ENCODE measurements around the gene GADD45GIP1.
A peak's percentile ranks its signal among the peaks of the same experiment; 100 is the strongest.

GADD45GIP1 gene

GRCh38 chr19:12956446-12957388, at the start of gene GADD45GIP1:
GADD45GIP1 (minus strand) TSS chr19:12957223; CDS start chr19:12957212, 11 bp downstream.
- DNase-seq: peak; percentile 76 to 92 (median 85)

GRCh38 chr19:13005861-13006370, 48.9 kb upstream of the GADD45GIP1 start:
- DNase-seq: no peak

- DNase-seq: no peak
Observed at GRCh38 chr19:13005253-13005652, 48.2 kb upstream of the GADD45GIP1 start.

- no peak for DNase-seq
Observed at GRCh38 chr19:13004273-13004672, 47.2 kb upstream of the GADD45GIP1 start.

- DNase-seq: no peak
Observed at GRCh38 chr19:13003081-13003480, 46.1 kb upstream of the GADD45GIP1 start.

GRCh38 chr19:13002166-13002898, 45.3 kb upstream of the GADD45GIP1 start:
- no peak for DNase-seq

GRCh38 chr19:13001502-13002165, 44.6 kb upstream of the GADD45GIP1 start:
- no peak for DNase-seq

- no peak for DNase-seq
Observed at GRCh38 chr19:13001166-13001501, 44.1 kb upstream of the GADD45GIP1 start.

GRCh38 chr19:12997967-12998940, 41.2 kb upstream of the GADD45GIP1 start:
- no peak for DNase-seq

- no peak for DNase-seq
Observed at GRCh38 chr19:12997179-12997966, 40.4 kb upstream of the GADD45GIP1 start.

- DNase-seq: peak in 1 of 3 donors; percentile 52
Observed at GRCh38 chr19:12996406-12997094, 39.5 kb upstream of the GADD45GIP1 start.

- DNase-seq: peak in 1 of 3 donors; percentile 25
Observed at GRCh38 chr19:12995596-12996405, 38.8 kb upstream of the GADD45GIP1 start.

GRCh38 chr19:12994701-12995595, 37.9 kb upstream of the GADD45GIP1 start, which contains the start of gene NFIX:
NFIX (plus strand) TSS chr19:12995475; CDS start chr19:12995838, 363 bp downstream.
- DNase-seq: peak; percentile 74 to 89 (median 81)

GRCh38 chr19:12993562-12993961, 36.5 kb upstream of the GADD45GIP1 start:
- no peak for DNase-seq

- DNase-seq: no peak
Observed at GRCh38 chr19:12992729-12993128, 35.7 kb upstream of the GADD45GIP1 start.

GRCh38 chr19:12991296-12991695, 34.3 kb upstream of the GADD45GIP1 start:
- DNase-seq: no peak

- DNase-seq: no peak
Observed at GRCh38 chr19:12990853-12991252, 33.8 kb upstream of the GADD45GIP1 start.

GRCh38 chr19:12990431-12990830, 33.4 kb upstream of the GADD45GIP1 start:
- DNase-seq: no peak
